Liver (tissue), 2 donors: Measurements from ENCODE around the gene SRSF10.

ENCODE experiments used
- FOXA2 ChIP-seq: IDR thresholded peaks from 2 replicates; pipeline ENCODE4 v1.6.1; 2016; ENCODE audit warnings: antibody characterized with exemption
- TAF1 ChIP-seq: conservative IDR thresholded peaks from 2 replicates; pipeline ENCODE4 v1.6.1; 2016; ENCODE audit warnings: antibody characterized with exemption, mild to moderate bottlenecking
- donor health status: healthy.

DNA sequence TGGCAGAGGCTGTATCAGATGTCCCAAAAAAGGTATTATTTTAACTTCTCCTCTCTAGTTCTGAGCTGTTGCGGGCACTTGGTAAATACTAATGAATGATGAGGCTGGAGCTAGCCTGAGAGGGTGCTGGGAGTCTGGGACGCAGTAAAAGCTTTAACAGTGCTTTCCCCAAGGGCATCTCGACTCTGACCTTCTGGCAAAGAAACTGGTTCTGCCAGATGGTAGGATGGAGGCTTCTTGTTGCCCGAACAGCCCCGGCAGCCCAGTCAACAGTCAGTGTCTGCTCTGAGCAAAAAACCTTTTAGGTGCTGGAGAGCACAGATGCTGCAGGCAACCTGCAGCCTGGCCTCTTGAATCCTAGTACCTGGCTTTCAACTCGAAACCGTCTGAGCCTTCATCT lies 23.0 kb downstream of the SRSF10 start:
- no peak for TF ChIP-seq TAF1
- TF ChIP-seq FOXA2 = no peak
